HCEC 1CT (cell line): ENCODE results near the gene KRTAP10-7.
"Not testable (repeated sequence)": the region's sequence is repeated elsewhere in the genome, so short reads cannot be mapped to it uniquely, and the experiment has no call there.

Experiments used
- DNase-seq: peaks from one replicate; pipeline ENCODE4 v3.0.0-alpha.2; 2017

The KRTAP10-7 gene

DNA sequence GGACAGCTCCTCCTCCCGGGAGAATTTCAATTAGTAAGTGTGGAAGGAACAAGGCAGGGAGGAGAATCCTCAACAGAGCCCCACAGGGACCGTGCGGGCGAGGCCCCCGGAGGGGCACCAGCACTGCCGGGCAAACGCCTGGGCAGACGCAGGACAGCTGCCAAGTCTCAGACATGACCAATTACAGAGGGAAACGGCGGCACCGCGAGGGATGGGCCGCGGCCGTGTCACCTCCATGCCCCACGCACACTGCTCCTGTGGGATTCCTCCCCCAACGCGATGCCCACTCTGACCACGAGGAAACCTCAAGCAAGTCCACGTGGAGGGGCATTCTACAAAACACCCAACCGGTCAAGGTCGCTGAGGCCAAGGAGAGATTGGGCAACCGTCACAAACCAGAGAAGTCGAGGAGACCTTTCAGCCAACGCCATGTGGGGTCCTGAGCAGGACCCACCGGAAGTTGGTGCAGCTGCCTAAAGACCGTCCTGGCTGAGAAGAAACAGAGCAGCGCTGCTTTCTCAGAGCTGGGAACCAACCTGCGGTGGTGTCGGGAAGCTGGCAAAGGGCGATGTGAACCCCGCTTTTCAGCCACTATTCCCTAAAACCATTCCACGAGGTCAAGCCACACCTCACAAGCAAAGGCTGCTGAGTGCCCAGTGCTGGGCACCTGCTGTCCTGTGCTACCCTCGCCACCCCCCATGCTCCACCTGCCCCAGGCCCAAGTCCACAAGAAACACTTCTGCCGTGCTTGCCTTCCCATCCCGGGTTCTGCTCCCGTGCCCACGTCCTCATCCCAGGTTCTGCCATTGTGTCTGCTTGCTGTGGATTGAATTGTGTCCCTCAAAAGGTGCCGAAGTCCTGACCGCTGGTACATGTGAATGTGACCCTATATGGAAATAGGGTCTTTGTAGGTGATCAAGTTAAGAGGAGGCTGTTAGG lies 28.3 kb upstream of the KRTAP10-7 start:
- no peak for DNase-seq

- DNase-seq: no peak
These were observed 27.3 kb upstream of the KRTAP10-7 start for GRCh38 chr21:44572959-44573583.

- DNase-seq: not testable (repeated sequence)
These were observed 26.6 kb upstream of the KRTAP10-7 start, which contains the start of gene KRTAP10-4 for GRCh38 chr21:44573630-44574456. Gene KRTAP10-4 (plus strand): TSS chr21:44573729. CDS start chr21:44573759, 30 bp downstream.

DNA sequence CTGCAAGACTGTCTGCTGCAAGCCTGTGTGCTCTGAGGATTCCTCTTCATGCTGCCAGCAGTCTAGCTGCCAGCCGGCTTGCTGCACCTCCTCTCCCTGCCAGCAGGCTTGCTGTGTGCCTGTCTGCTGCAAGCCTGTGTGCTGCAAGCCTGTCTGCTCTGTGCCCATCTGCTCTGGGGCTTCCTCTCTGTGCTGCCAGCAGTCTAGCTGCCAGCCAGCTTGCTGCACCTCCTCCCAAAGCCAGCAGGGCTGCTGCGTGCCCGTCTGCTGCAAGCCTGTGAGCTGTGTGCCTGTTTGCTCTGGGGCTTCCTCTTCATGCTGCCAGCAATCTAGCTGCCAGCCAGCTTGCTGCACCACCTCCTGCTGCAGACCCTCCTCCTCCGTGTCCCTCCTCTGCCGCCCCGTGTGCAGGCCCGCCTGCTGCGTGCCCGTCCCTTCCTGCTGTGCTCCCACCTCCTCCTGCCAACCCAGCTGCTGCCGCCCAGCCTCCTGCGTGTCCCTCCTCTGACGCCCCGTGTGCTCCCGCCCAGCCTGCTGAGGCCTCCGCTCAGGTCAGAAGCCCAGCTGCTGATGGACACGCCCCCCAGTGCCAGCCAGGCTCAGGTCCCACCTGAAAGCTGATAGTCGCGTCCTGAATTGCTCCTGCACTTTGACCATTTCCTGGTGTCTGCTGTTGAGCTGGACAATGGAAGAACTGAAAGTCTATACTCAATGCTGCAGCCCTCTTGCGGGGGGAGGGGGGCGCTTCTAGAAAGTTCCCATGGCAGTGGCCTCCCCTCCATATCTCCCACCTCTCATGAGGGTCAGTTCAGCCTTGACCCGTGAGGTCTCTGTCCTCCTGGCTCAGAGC lies 25.7 kb upstream of the KRTAP10-7 start:
- DNase-seq: no peak

DNA sequence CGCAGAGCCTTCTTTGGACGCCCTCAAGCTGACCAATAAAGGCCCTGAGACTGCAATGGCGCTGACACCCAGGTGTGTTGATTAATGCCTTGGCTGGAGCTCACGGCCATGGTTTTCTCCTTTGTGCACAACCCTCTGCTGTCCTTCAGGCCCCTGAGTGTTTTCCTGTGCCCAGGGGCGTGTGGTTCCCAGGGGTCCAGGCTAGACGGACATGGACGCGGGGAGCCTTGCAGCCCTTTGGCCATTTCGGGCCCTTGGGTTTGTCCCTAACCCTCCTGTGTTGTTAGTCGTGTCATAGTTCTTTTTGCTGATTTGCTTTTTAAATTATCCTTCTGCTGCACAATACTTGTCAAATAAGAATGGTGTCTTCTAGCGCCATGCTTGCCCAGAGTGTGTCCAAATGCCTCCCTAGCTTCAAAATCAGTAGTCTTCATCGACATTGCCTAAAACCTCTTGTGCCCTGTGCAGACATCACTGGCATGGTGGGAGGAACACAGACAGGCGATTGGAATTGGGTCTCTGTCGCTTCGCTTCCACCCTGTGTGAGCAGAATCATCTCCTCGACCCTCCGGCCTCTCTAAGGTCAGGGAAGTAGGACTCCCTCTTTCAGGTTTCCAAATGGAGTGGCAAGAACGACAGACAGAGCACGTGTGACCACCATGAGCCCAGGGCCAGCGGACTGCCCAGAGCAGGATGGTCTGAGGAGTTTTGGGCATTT lies 24.9 kb upstream of the KRTAP10-7 start:
- DNase-seq: no peak

- DNase-seq: no peak
These were observed 24.4 kb upstream of the KRTAP10-7 start for GRCh38 chr21:44576025-44576420.

DNA sequence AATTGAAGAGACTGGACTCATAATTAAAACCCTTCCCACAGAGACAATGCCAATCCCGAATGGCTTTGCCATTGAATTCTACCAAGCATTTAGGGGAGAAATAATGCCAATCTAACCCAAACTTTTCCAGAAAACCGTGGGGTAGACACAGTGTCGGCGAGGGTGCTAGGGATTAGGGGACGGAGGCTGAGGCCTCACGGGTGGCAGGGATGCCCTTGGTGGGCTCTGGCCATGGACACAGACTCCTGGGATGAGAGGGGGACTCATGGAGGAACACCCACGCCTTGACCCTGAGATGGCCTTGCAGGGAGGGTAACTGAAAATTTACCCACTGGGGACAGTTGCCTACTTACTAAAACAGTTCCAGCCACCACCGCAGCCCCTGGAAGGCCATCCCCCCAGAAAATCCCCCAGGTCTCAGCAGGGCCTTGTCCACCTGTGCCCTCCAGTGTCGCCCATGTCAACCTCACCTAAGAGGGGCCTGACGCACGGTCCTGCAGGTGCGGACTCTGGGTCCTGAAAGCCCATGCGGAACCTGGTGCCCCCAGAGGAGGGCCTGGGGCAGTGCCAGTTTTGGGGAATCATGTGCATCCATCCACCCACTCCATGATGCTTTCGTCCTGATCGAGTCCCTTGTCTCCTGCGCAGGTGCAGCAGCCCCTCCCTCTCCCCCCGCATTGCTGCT lies 21.9 kb upstream of the KRTAP10-7 start:
- no peak for DNase-seq

GRCh38 chr21:44579056-44579832 lies 21.2 kb upstream of the KRTAP10-7 start:
- no peak for DNase-seq

GRCh38 chr21:44579833-44580144 lies 20.6 kb upstream of the KRTAP10-7 start:
- DNase-seq: no peak

GRCh38 chr21:44580231-44580821 lies 20.1 kb upstream of the KRTAP10-7 start, which contains the start of gene KRTAP10-5:
Gene KRTAP10-5 (minus strand): TSS chr21:44580604. CDS start chr21:44580578, 26 bp downstream.
- DNase-seq: not testable (repeated sequence)

GRCh38 chr21:44581158-44581557 lies 19.2 kb upstream of the KRTAP10-7 start:
- no peak for DNase-seq

DNA sequence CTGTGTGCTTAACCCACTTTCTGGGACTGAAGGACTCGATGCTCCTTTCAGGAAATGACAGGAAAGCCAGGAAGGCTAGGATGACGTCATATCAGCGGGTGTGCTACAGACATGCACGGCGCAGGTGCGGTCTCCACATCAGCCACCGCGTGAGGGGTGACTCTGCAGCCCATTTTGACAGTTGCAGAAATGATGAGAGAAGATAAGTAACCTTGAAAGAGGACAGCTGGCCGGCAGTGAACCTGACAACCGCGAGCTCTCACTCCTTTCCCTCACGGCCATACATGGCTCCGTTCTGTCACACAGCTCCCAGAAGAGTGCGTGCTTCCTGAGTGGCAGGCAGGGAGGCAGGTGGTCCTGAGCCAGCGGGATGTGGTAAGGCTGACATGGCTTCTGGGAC lies 18.3 kb upstream of the KRTAP10-7 start:
- DNase-seq: no peak

DNA sequence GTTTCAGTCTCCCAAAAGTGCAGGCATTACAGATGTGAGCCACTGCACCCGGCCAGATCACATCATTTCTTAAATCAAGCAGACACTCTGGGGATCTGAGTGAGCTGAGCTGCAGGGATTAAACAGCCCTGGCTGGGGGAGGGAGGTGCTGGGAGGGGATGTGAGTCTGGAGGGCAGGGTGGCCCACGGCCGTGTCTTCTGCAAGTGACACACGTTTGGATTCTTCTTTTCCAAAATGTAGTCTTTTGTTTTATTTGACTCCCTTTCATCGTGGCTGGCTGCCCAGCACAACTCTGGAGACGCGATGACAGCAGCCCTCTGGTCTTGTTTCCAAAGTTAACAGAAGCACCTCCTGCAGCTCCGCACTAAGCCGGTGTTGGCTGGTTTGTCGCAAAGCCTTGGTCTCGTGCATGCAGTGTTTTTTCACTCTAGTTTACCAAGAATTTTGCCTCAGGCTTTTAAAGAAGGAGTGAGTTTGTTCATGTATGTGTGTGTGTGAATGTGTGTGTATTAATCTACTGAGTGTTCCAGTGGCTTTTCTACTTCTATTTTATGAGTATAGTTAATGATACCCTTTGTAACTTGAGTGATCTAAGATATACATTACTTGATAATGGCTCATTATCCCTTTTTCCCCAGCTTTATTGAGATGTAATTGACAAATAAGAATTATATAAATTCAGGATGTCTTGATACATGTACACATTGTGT lies 17.2 kb upstream of the KRTAP10-7 start:
- no peak for DNase-seq

DNA sequence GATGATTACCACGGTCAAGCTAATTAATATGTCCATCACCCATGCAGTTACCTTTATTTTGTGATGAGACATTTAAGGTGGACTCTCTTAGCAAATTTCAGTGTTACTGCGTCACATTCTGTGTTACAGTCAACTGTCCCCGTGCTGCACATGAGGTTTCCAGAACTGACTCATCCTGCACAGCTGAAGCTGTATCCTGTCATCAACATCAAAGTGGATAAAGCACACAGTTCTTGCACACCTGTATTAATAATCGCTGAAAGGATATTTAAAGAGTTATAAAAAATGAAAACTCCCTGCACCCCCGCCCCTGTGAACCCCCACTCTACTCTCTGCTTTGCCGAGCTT lies 16.6 kb upstream of the KRTAP10-7 start:
- no peak for DNase-seq

- no peak for DNase-seq
These were observed 14.5 kb upstream of the KRTAP10-7 start for GRCh38 chr21:44585892-44586291.

DNA sequence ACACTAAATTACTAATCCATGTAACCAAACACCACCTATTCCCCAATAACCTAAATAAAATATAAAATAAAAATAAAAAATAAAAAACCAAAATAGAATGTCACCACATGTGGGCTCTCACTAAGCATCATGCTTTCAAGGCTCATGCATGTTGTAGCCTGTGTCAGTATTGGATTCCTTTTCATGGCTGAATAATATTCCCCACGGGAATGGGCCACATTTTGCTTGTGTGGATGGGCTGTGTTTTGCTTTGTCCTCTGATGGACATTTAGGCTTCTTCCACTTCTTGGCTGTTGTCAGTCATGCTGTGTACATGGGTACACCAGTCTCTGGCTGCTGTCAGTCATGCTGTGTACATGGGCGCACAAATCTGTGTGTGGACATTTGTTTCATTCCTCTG lies 11.3 kb upstream of the KRTAP10-7 start:
- DNase-seq: no peak

- DNase-seq: no peak
These were observed 10.7 kb upstream of the KRTAP10-7 start for GRCh38 chr21:44589586-44590305.

GRCh38 chr21:44590311-44590721 lies 10.1 kb upstream of the KRTAP10-7 start:
- DNase-seq: no peak
